ENCODE data around the gene SGMS1. TPM values are rescaled to one million over a fixed set of nuclear protein-coding genes. Genes with fewer than 3 reads are reported as not detected.

The SGMS1 gene
- total and polyA plus RNA-seq, 2 donors (not counting 1 experiment from before 2014, with no cell fraction given) = 39.9 to 82.1 TPM

GRCh38 chr10:50578949-50579348 is 44.8 kb downstream of the SGMS1 start:
- no peaks in the 10 kb centered on the region for H3K36me3 ChIP-seq (ENCODE audit: control insufficient read depth, insufficient read depth, low read length)
- peaks cover 9% of the 10 kb centered on the region for H3K4me1 ChIP-seq (ENCODE audit: control insufficient read depth, extremely low read depth, insufficient read depth, low read length)
- no peaks in the 10 kb centered on the region for H3K27me3 ChIP-seq (ENCODE audit: control insufficient read depth, insufficient read depth, low read length)
- H3K79me2 ChIP-seq (ENCODE audit: control insufficient read depth, insufficient read depth, low read length) = no peaks in the 10 kb centered on the region
- no peak overlapping the region for H2AFZ ChIP-seq (ENCODE audit: low read length)
- no peak overlapping the region for H3K4me2 ChIP-seq (ENCODE audit: extremely low read depth, insufficient read depth, low read length)
- no peak for TF ChIP-seq CTCF (conservative IDR thresholded peaks at IDR 0.05 in 1 of 2, IDR thresholded peaks at IDR 0.05 in 1 of 2; ENCODE audit: low read depth in 1 of 2, low read length in 2 of 2)
- no peak for TF ChIP-seq EZH2 (IDR thresholded peaks at IDR 0.05; ENCODE audit: low read length, missing control alignments)
- no peak overlapping the region for H3K4me3 ChIP-seq (replicated peaks in 1 of 4; ENCODE audit: control extremely low read depth in 1 of 4, insufficient read depth in 1 of 4, low read depth in 3 of 4, low read length in 4 of 4)
- H3K9ac ChIP-seq (ENCODE audit: insufficient read depth, low read length) = no peak overlapping the region
- H3K27ac ChIP-seq (ENCODE audit: insufficient read depth, low read length) = no peak overlapping the region
- no peaks in the 10 kb centered on the region for H3K9me3 ChIP-seq (ENCODE audit: control insufficient read depth, insufficient read depth, low read depth, low read length)
- DNase-seq (ENCODE audit: low read depth in 2 of 2) = no peak
- H4K20me1 ChIP-seq (ENCODE audit: control insufficient read depth, extremely low read depth, insufficient read depth, low read length) = no peaks in the 10 kb centered on the region

GRCh38 chr10:50577681-50578350 is 45.9 kb downstream of the SGMS1 start:
- Histone ChIP-seq H3K27me3 (ENCODE audit: control insufficient read depth, insufficient read depth, low read length) (no peaks in the 10 kb centered on the region), H3K4me3 (replicated peaks in 1 of 4; ENCODE audit: control extremely low read depth in 1 of 4, insufficient read depth in 1 of 4, low read depth in 3 of 4, low read length in 4 of 4) (no peak overlapping the region), H3K36me3 (ENCODE audit: control insufficient read depth, insufficient read depth, low read length) (no peaks in the 10 kb centered on the region), H3K27ac (ENCODE audit: insufficient read depth, low read length) (no peak overlapping the region), H3K4me1 (ENCODE audit: control insufficient read depth, extremely low read depth, insufficient read depth, low read length) (peaks cover 9% of the 10 kb centered on the region), H3K9me3 (ENCODE audit: control insufficient read depth, insufficient read depth, low read depth, low read length) (no peaks in the 10 kb centered on the region), H3K79me2 (ENCODE audit: control insufficient read depth, insufficient read depth, low read length) (no peaks in the 10 kb centered on the region), H3K4me2 (ENCODE audit: extremely low read depth, insufficient read depth, low read length) (peak overlapping the region; percentile 16), H4K20me1 (ENCODE audit: control insufficient read depth, extremely low read depth, insufficient read depth, low read length) (no peaks in the 10 kb centered on the region), H3K9ac (ENCODE audit: insufficient read depth, low read length) (no peak overlapping the region), H2AFZ (ENCODE audit: low read length) (no peak overlapping the region)
- TF ChIP-seq EZH2 (IDR thresholded peaks at IDR 0.05; ENCODE audit: low read length, missing control alignments) (no peak), CTCF (conservative IDR thresholded peaks at IDR 0.05 in 1 of 2, IDR thresholded peaks at IDR 0.05 in 1 of 2; ENCODE audit: low read depth in 1 of 2, low read length in 2 of 2) (no peak)
- DNase-seq (ENCODE audit: low read depth in 2 of 2) = peak; percentile 58 to 77

GRCh38 chr10:50577010-50577409 is 46.7 kb downstream of the SGMS1 start:
- Histone ChIP-seq H3K9ac (ENCODE audit: insufficient read depth, low read length) (no peak overlapping the region), H3K4me1 (ENCODE audit: control insufficient read depth, extremely low read depth, insufficient read depth, low read length) (peaks cover 9% of the 10 kb centered on the region), H3K27me3 (ENCODE audit: control insufficient read depth, insufficient read depth, low read length) (no peaks in the 10 kb centered on the region), H3K4me2 (ENCODE audit: extremely low read depth, insufficient read depth, low read length) (no peak overlapping the region), H4K20me1 (ENCODE audit: control insufficient read depth, extremely low read depth, insufficient read depth, low read length) (no peaks in the 10 kb centered on the region), H2AFZ (ENCODE audit: low read length) (no peak overlapping the region), H3K27ac (ENCODE audit: insufficient read depth, low read length) (no peak overlapping the region), H3K79me2 (ENCODE audit: control insufficient read depth, insufficient read depth, low read length) (no peaks in the 10 kb centered on the region), H3K4me3 (replicated peaks in 1 of 4; ENCODE audit: control extremely low read depth in 1 of 4, insufficient read depth in 1 of 4, low read depth in 3 of 4, low read length in 4 of 4) (no peak overlapping the region), H3K36me3 (ENCODE audit: control insufficient read depth, insufficient read depth, low read length) (no peaks in the 10 kb centered on the region), H3K9me3 (ENCODE audit: control insufficient read depth, insufficient read depth, low read depth, low read length) (no peaks in the 10 kb centered on the region)
- TF ChIP-seq EZH2 (IDR thresholded peaks at IDR 0.05; ENCODE audit: low read length, missing control alignments) (no peak), CTCF (conservative IDR thresholded peaks at IDR 0.05 in 1 of 2, IDR thresholded peaks at IDR 0.05 in 1 of 2; ENCODE audit: low read depth in 1 of 2, low read length in 2 of 2) (no peak)
- no peak for DNase-seq (ENCODE audit: low read depth in 2 of 2)
